GM06990 (cell line): Measurements from ENCODE around the gene DIP2A.

ENCODE experiments used
- DNase-seq: peaks from one replicate; pipeline ENCODE4 v3.0.0-alpha.2; 2011; ENCODE audit not compliant: insufficient read length; ENCODE audit errors: extremely low read depth
- H3K27me3 ChIP-seq: replicated peaks from 2 replicates; pipeline ENCODE4 v1.6.0; 2011; ENCODE audit warnings: low read length; ENCODE audit not compliant: control insufficient read depth, insufficient read depth
- H3K36me3 ChIP-seq: 2 replicates; pipeline ENCODE4 v1.5.1; 2011; ENCODE audit warnings: low read length; ENCODE audit not compliant: control insufficient read depth, insufficient read depth
- H3K4me3 ChIP-seq: replicated peaks from 2 replicates; pipeline ENCODE4 v1.5.1; 2011; ENCODE audit warnings: low read depth, mild to moderate bottlenecking, control low read depth, low read length
- CTCF ChIP-seq: IDR thresholded peaks from 2 replicates; pipeline ENCODE4 v1.5.1; 2011; ENCODE audit warnings: low read length, control low read depth, mild to moderate bottlenecking, inconsistent platforms; ENCODE audit not compliant: insufficient read depth, poor library complexity, severe bottlenecking

DIP2A gene

GRCh38 chr21:46477765-46478164 is 19.1 kb downstream of the DIP2A start:
- Histone ChIP-seq H3K4me3 (no peak overlapping the region), H3K36me3 (no peaks in the 10 kb centered on the region; the same call in 1 of the 2 replicates), H3K27me3 (no peaks in the 10 kb centered on the region)
- no peak for TF ChIP-seq CTCF
- no peak for DNase-seq

- Histone ChIP-seq H3K4me3 (no peak overlapping the region), H3K36me3 (no peaks in the 10 kb centered on the region; the same call in 1 of the 2 replicates), H3K27me3 (no peaks in the 10 kb centered on the region)
- no peak for DNase-seq
- TF ChIP-seq CTCF = no peak
Observed at GRCh38 chr21:46478910-46479309, 20.2 kb downstream of the DIP2A start.

GRCh38 chr21:46480466-46480865 is 21.8 kb downstream of the DIP2A start:
- no peak for DNase-seq
- Histone ChIP-seq H3K4me3 (no peak overlapping the region), H3K36me3 (no peaks in the 10 kb centered on the region; the same call in 1 of the 2 replicates), H3K27me3 (no peaks in the 10 kb centered on the region)
- no peak for TF ChIP-seq CTCF

GRCh38 chr21:46482225-46482845 is 23.6 kb downstream of the DIP2A start:
- DNase-seq = no peak
- Histone ChIP-seq H3K27me3 (no peaks in the 10 kb centered on the region), H3K4me3 (no peak overlapping the region), H3K36me3 (no peaks in the 10 kb centered on the region; the same call in 1 of the 2 replicates)
- TF ChIP-seq CTCF = no peak

GRCh38 chr21:46482846-46483231 is 24.1 kb downstream of the DIP2A start:
- H3K27me3 ChIP-seq = no peaks in the 10 kb centered on the region
- H3K4me3 ChIP-seq = no peak overlapping the region
- no peak for DNase-seq
- no peaks in the 10 kb centered on the region; the same call in none of the 2 replicates for H3K36me3 ChIP-seq
- no peak for TF ChIP-seq CTCF
